Activated CD8-positive, alpha-beta memory T cell treated with anti-CD3 and anti-CD28 coated beads, Interleukin-2, amount 50 U/mL, for 48 hours (primary cell): ENCODE data around the gene DDX54.
"Not testable (repeated sequence)": the region's sequence is repeated elsewhere in the genome, so short reads cannot be mapped to it uniquely, and the experiment has no call there.

Experiments
- DNase-seq: peaks from one replicate; pipeline ENCODE4 v3.0.0-alpha.2; 2020

Gene DDX54

GRCh38 chr12:113138826-113139225, 46.5 kb downstream of the DDX54 start:
- DNase-seq = no peak

- DNase-seq = no peak
These were observed 47.2 kb downstream of the DDX54 start for GRCh38 chr12:113137861-113138783.

- DNase-seq = no peak
These were observed 48.2 kb downstream of the DDX54 start for GRCh38 chr12:113136990-113137511.

- peak; percentile 80 for DNase-seq
These were observed 48.9 kb downstream of the DDX54 start for GRCh38 chr12:113136128-113136989.

GRCh38 chr12:113135178-113136127, 49.8 kb downstream of the DDX54 start, which contains the start of gene RASAL1:
Gene RASAL1 (minus strand): TSS chr12:113135761. CDS start chr12:113135462, 299 bp downstream.
- DNase-seq = peak; percentile 94

- DNase-seq = no peak
These were observed 50.7 kb downstream of the DDX54 start for GRCh38 chr12:113134521-113134951.

- no peak for DNase-seq
These were observed 51.2 kb downstream of the DDX54 start for GRCh38 chr12:113134071-113134470.

GRCh38 chr12:113133666-113134065, 51.6 kb downstream of the DDX54 start:
- DNase-seq = no peak

GRCh38 chr12:113133036-113133435, 52.2 kb downstream of the DDX54 start:
- no peak for DNase-seq

GRCh38 chr12:113131556-113131955, 53.7 kb downstream of the DDX54 start:
- no peak for DNase-seq

- DNase-seq = no peak
These were observed 54.7 kb downstream of the DDX54 start for GRCh38 chr12:113130457-113131135.

GRCh38 chr12:113129664-113130456, 55.4 kb downstream of the DDX54 start:
- DNase-seq = no peak

GRCh38 chr12:113128802-113129663, 56.2 kb downstream of the DDX54 start:
- no peak for DNase-seq

GRCh38 chr12:113127791-113128199, 57.5 kb downstream of the DDX54 start:
- no peak for DNase-seq

GRCh38 chr12:113120670-113121370, 64.5 kb downstream of the DDX54 start:
- DNase-seq = no peak

GRCh38 chr12:113119980-113120669, 65.2 kb downstream of the DDX54 start:
- no peak for DNase-seq

GRCh38 chr12:113118142-113118541, 67.1 kb downstream of the DDX54 start:
- DNase-seq = no peak

- DNase-seq = not testable (repeated sequence)
These were observed 67.6 kb downstream of the DDX54 start for GRCh38 chr12:113117684-113118083.
